ENCODE results near the gene SLK.

SLK gene

DNA sequence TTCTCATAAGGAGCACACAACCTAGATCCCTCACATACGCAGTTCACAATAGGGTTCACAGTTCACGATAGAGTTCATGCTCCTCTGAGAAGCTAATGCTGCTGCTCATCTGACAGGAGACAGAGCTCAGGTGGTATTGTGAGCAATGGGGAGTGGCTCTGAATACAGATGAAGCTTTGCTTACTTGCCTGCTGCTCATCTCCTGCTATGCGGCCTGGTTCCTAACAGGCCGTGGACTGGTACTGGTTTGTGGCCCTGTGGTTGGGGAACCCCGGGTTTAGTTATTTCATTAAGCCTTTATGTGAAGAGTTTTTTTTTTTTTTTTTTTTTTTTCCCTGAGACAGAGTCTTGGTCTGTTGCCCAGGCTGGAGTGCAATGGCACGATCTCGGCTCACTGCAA, 19.4 kb downstream of the SLK start:
- Histone ChIP-seq H3K36me3 (ENCODE audit: control insufficient read depth in 2 of 2, insufficient read depth in 2 of 2, low read length in 2 of 2) (no peaks in the 10 kb centered on the region), H3K9me3 (ENCODE audit: control insufficient read depth in 2 of 2, low read length in 2 of 2) (no peaks in the 10 kb centered on the region), H3K4me3 (ENCODE audit: low read length in 2 of 2) (no peak overlapping the region), H3K9ac (ENCODE audit: low read length in 2 of 2) (no peak overlapping the region), H3K27me3 (ENCODE audit: control insufficient read depth in 1 of 2, insufficient read depth in 2 of 2, low read length in 2 of 2) (no peaks in the 10 kb centered on the region), H3K4me1 (ENCODE audit: control insufficient read depth, insufficient read depth, low read length) (peaks cover 2% of the 10 kb centered on the region), H3K27ac (ENCODE audit: low read length) (no peak overlapping the region)

DNA sequence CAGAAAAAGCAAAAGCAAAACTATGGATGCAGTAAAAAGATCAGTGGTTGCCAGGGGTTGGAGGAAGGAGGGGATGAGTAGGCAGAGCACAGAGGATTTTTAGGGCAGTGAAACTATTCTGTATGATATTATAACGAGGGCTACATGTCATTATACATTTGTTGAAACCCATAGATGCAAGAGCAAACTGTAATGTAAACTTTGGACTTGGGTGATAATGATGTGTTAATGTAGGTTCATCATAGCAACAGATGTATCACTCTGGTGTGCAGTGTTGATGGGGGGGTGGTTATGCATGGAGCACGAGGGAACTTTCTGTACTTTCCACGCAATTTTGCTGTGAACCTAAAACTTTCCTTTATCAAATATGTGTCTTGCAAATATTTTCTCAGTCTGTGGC, 23.2 kb downstream of the SLK start:
- H3K27me3 ChIP-seq (ENCODE audit: control insufficient read depth in 1 of 2, insufficient read depth in 2 of 2, low read length in 2 of 2), result no peaks in the 10 kb centered on the region
- peaks cover 2% of the 10 kb centered on the region for H3K4me1 ChIP-seq (ENCODE audit: control insufficient read depth, insufficient read depth, low read length)
- H3K36me3 ChIP-seq (ENCODE audit: control insufficient read depth in 2 of 2, insufficient read depth in 2 of 2, low read length in 2 of 2), result no peaks in the 10 kb centered on the region
- no peaks in the 10 kb centered on the region for H3K9me3 ChIP-seq (ENCODE audit: control insufficient read depth in 2 of 2, low read length in 2 of 2)
- no peak overlapping the region for H3K27ac ChIP-seq (ENCODE audit: low read length)
- no peak overlapping the region for H3K9ac ChIP-seq (ENCODE audit: low read length in 2 of 2)
- no peak overlapping the region for H3K4me3 ChIP-seq (ENCODE audit: low read length in 2 of 2)

- H3K9me3 ChIP-seq (ENCODE audit: control insufficient read depth in 2 of 2, low read length in 2 of 2), result no peaks in the 10 kb centered on the region
- H3K9ac ChIP-seq (ENCODE audit: low read length in 2 of 2), result no peak overlapping the region
- H3K27me3 ChIP-seq (ENCODE audit: control insufficient read depth in 1 of 2, insufficient read depth in 2 of 2, low read length in 2 of 2), result no peaks in the 10 kb centered on the region
- no peak overlapping the region for H3K27ac ChIP-seq (ENCODE audit: low read length)
- no peak overlapping the region for H3K4me3 ChIP-seq (ENCODE audit: low read length in 2 of 2)
- H3K4me1 ChIP-seq (ENCODE audit: control insufficient read depth, insufficient read depth, low read length), result peaks cover 2% of the 10 kb centered on the region
- H3K36me3 ChIP-seq (ENCODE audit: control insufficient read depth in 2 of 2, insufficient read depth in 2 of 2, low read length in 2 of 2), result no peaks in the 10 kb centered on the region
These were observed 23.6 kb downstream of the SLK start for GRCh38 chr10:103990531-103990930.

GRCh38 chr10:103991393-103992128, 24.6 kb downstream of the SLK start:
- Histone ChIP-seq H3K36me3 (ENCODE audit: control insufficient read depth in 2 of 2, insufficient read depth in 2 of 2, low read length in 2 of 2) (no peaks in the 10 kb centered on the region), H3K27me3 (ENCODE audit: control insufficient read depth in 1 of 2, insufficient read depth in 2 of 2, low read length in 2 of 2) (no peaks in the 10 kb centered on the region), H3K27ac (ENCODE audit: low read length) (no peak overlapping the region), H3K9ac (ENCODE audit: low read length in 2 of 2) (no peak overlapping the region), H3K9me3 (ENCODE audit: control insufficient read depth in 2 of 2, low read length in 2 of 2) (no peaks in the 10 kb centered on the region), H3K4me1 (ENCODE audit: control insufficient read depth, insufficient read depth, low read length) (peaks cover 2% of the 10 kb centered on the region), H3K4me3 (ENCODE audit: low read length in 2 of 2) (no peak overlapping the region)

DNA sequence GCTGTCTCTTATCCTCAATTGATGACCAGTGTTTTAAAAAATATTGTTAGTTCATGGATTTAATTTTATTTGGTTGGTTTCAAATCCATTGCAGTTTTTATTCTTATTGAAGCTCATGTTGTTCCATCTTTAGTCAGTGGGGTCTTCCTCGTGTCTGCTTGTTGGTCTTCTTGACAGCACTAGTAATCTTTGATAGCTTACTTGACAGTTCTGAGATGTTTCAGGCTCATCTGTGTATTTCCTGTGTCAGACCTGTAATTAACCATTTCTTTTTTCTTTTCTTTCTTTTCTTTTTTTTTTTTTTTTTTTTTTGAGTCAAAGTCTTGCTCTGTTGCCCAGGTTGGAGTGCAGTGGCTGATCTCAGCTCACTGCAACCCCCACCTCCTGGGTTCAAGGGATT, 28.2 kb downstream of the SLK start:
- no peaks in the 10 kb centered on the region for H3K9me3 ChIP-seq (ENCODE audit: control insufficient read depth in 2 of 2, low read length in 2 of 2)
- no peak overlapping the region for H3K27ac ChIP-seq (ENCODE audit: low read length)
- no peaks in the 10 kb centered on the region for H3K27me3 ChIP-seq (ENCODE audit: control insufficient read depth in 1 of 2, insufficient read depth in 2 of 2, low read length in 2 of 2)
- no peaks in the 10 kb centered on the region for H3K4me1 ChIP-seq (ENCODE audit: control insufficient read depth, insufficient read depth, low read length)
- H3K9ac ChIP-seq (ENCODE audit: low read length in 2 of 2), result no peak overlapping the region
- H3K4me3 ChIP-seq (ENCODE audit: low read length in 2 of 2), result no peak overlapping the region
- peaks cover 0 to 8% of the 10 kb centered on the region in 2 donors for H3K36me3 ChIP-seq (ENCODE audit: control insufficient read depth in 2 of 2, insufficient read depth in 2 of 2, low read length in 2 of 2)

- no peaks in the 10 kb centered on the region for H3K4me1 ChIP-seq (ENCODE audit: control insufficient read depth, insufficient read depth, low read length)
- H3K9me3 ChIP-seq (ENCODE audit: control insufficient read depth in 2 of 2, low read length in 2 of 2), result no peaks in the 10 kb centered on the region
- no peak overlapping the region for H3K9ac ChIP-seq (ENCODE audit: low read length in 2 of 2)
- H3K36me3 ChIP-seq (ENCODE audit: control insufficient read depth in 2 of 2, insufficient read depth in 2 of 2, low read length in 2 of 2), result peaks cover 13 to 32% of the 10 kb centered on the region in 2 donors
- no peak overlapping the region for H3K4me3 ChIP-seq (ENCODE audit: low read length in 2 of 2)
- H3K27ac ChIP-seq (ENCODE audit: low read length), result no peak overlapping the region
- no peaks in the 10 kb centered on the region for H3K27me3 ChIP-seq (ENCODE audit: control insufficient read depth in 1 of 2, insufficient read depth in 2 of 2, low read length in 2 of 2)
These were observed 31.9 kb downstream of the SLK start for GRCh38 chr10:103998805-103999204.

DNA sequence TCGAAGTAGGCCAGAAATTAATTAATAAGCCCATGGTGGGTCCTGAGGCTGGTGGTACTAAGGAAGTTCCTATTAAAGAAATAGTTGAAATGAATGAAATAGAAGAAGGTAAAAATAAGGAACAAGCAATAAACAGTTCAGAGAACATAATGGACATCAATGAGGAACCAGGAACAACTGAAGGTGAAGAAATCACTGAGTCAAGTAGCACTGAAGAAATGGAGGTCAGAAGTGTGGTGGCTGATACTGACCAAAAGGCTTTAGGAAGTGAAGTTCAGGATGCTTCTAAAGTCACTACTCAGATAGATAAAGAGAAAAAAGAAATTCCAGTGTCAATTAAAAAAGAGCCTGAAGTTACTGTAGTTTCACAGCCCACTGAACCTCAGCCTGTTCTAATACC, 36.0 kb downstream of the SLK start:
- Histone ChIP-seq H3K9me3 (ENCODE audit: control insufficient read depth in 2 of 2, low read length in 2 of 2) (no peaks in the 10 kb centered on the region), H3K4me3 (ENCODE audit: low read length in 2 of 2) (no peak overlapping the region), H3K9ac (ENCODE audit: low read length in 2 of 2) (no peak overlapping the region), H3K27me3 (ENCODE audit: control insufficient read depth in 1 of 2, insufficient read depth in 2 of 2, low read length in 2 of 2) (no peaks in the 10 kb centered on the region), H3K4me1 (ENCODE audit: control insufficient read depth, insufficient read depth, low read length) (no peaks in the 10 kb centered on the region), H3K27ac (ENCODE audit: low read length) (no peak overlapping the region), H3K36me3 (ENCODE audit: control insufficient read depth in 2 of 2, insufficient read depth in 2 of 2, low read length in 2 of 2) (peaks cover 17 to 48% of the 10 kb centered on the region in 2 donors)

DNA sequence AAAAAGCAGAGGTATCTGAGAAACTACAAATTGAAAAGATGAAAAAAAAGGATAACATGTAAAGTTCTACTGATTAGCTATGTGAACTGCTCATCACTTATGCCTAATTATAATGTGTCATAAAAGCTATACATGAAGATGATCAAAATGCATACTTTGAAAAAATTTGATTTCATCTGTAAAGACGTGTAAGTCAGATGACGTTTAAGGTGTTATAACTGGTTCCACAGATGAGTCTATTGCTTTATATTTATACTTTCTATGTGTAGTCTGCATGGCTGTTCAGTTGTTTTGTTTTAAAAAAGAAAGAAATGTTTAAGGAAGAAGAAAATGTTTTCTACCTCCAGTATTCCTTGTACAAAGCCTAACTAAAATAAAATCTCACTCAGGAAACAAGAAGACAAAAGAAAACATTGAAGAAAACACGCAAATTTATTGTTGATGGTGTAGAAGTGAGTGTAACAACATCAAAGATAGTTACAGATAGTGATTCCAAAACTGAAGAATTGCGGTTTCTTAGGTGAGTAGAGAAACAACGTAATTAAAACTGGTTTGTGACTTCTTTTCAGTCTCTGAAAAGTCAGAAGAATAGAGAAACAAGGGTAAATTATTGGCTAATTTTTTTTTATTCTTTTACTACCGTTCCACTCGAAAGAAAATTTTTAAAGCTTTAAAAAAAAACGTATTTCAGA, 38.4 kb downstream of the SLK start:
- Histone ChIP-seq H3K36me3 (ENCODE audit: control insufficient read depth in 2 of 2, insufficient read depth in 2 of 2, low read length in 2 of 2) (peaks cover 17 to 45% of the 10 kb centered on the region in 2 donors), H3K27me3 (ENCODE audit: control insufficient read depth in 1 of 2, insufficient read depth in 2 of 2, low read length in 2 of 2) (no peaks in the 10 kb centered on the region), H3K27ac (ENCODE audit: low read length) (no peak overlapping the region), H3K4me1 (ENCODE audit: control insufficient read depth, insufficient read depth, low read length) (no peaks in the 10 kb centered on the region), H3K9ac (ENCODE audit: low read length in 2 of 2) (no peak overlapping the region), H3K9me3 (ENCODE audit: control insufficient read depth in 2 of 2, low read length in 2 of 2) (no peaks in the 10 kb centered on the region), H3K4me3 (ENCODE audit: low read length in 2 of 2) (no peak overlapping the region)

GRCh38 chr10:104011904-104012303, 45.0 kb downstream of the SLK start:
- Histone ChIP-seq H3K4me3 (ENCODE audit: low read length in 2 of 2) (no peak overlapping the region), H3K4me1 (ENCODE audit: control insufficient read depth, insufficient read depth, low read length) (no peaks in the 10 kb centered on the region), H3K9ac (ENCODE audit: low read length in 2 of 2) (no peak overlapping the region), H3K27me3 (ENCODE audit: control insufficient read depth in 1 of 2, insufficient read depth in 2 of 2, low read length in 2 of 2) (no peaks in the 10 kb centered on the region), H3K36me3 (ENCODE audit: control insufficient read depth in 2 of 2, insufficient read depth in 2 of 2, low read length in 2 of 2) (peaks cover 6 to 13% of the 10 kb centered on the region in 2 donors), H3K27ac (ENCODE audit: low read length) (no peak overlapping the region), H3K9me3 (ENCODE audit: control insufficient read depth in 2 of 2, low read length in 2 of 2) (no peaks in the 10 kb centered on the region)

DNA sequence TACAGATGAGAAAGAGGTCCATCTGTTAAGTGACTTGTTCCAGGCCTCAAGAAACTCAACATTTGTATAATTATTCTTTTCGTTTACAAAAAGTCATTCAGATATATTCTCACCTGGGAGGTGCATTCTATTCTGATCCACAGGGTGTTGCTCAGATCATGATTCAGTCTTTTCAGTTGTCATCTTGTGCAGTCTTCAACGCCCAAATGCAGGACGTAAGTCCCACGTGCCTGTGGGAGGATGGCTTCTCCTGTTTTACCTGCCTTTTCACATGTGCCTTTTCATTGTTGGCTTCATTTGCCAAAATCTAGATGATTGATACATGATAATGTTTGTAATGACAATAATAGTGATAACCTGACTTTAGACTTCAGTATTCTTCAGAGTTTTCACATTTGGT, 46.5 kb downstream of the SLK start:
- Histone ChIP-seq H3K9me3 (ENCODE audit: control insufficient read depth in 2 of 2, low read length in 2 of 2) (no peaks in the 10 kb centered on the region), H3K27ac (ENCODE audit: low read length) (no peak overlapping the region), H3K27me3 (ENCODE audit: control insufficient read depth in 1 of 2, insufficient read depth in 2 of 2, low read length in 2 of 2) (no peaks in the 10 kb centered on the region), H3K4me1 (ENCODE audit: control insufficient read depth, insufficient read depth, low read length) (no peaks in the 10 kb centered on the region), H3K36me3 (ENCODE audit: control insufficient read depth in 2 of 2, insufficient read depth in 2 of 2, low read length in 2 of 2) (peaks cover 8 to 11% of the 10 kb centered on the region in 2 donors), H3K9ac (ENCODE audit: low read length in 2 of 2) (no peak overlapping the region), H3K4me3 (ENCODE audit: low read length in 2 of 2) (no peak overlapping the region)

- Histone ChIP-seq H3K9ac (ENCODE audit: low read length in 2 of 2) (no peak overlapping the region), H3K4me3 (ENCODE audit: low read length in 2 of 2) (no peak overlapping the region), H3K27me3 (ENCODE audit: control insufficient read depth in 1 of 2, insufficient read depth in 2 of 2, low read length in 2 of 2) (no peaks in the 10 kb centered on the region), H3K36me3 (ENCODE audit: control insufficient read depth in 2 of 2, insufficient read depth in 2 of 2, low read length in 2 of 2) (peaks cover 8 to 17% of the 10 kb centered on the region in 2 donors), H3K9me3 (ENCODE audit: control insufficient read depth in 2 of 2, low read length in 2 of 2) (no peaks in the 10 kb centered on the region), H3K27ac (ENCODE audit: low read length) (no peak overlapping the region), H3K4me1 (ENCODE audit: control insufficient read depth, insufficient read depth, low read length) (no peaks in the 10 kb centered on the region)
These were observed 47.2 kb downstream of the SLK start for GRCh38 chr10:104014176-104014575.

Data from stomach smooth muscle (tissue), 2 donors.